Uterus (tissue), 4 donors: Measurements from ENCODE around the gene AK5. TPM values are rescaled to one million over a fixed set of nuclear protein-coding genes. Genes with fewer than 3 reads are reported as not detected.
"Not testable (repeated sequence)": the region's sequence is repeated elsewhere in the genome, so short reads cannot be mapped to it uniquely, and the experiment has no call there.

Source experiments
- DNase-seq, 2 donors: peaks; one replicate each; pipeline ENCODE4 v3.0.0-alpha.2; 2019 to 2020
- H3K27ac ChIP-seq, 2 donors: fragments of 200-600 bp; sonication (generic); 1 replicate in 1 of 2; 2 replicates in 1 of 2; pipeline ENCODE4 v1.5.1; 2016 to 2018
- H3K27me3 ChIP-seq, 2 donors: fragments of 200-600 bp; sonication (generic); one replicate each; pipeline ENCODE4 v1.5.1; 2018 to 2019; ENCODE audit warnings: control low read depth in 1 of 2
- H3K36me3 ChIP-seq, 2 donors: fragments of 200-600 bp; sonication (generic); one replicate each; pipeline ENCODE4 v1.5.1; 2019; ENCODE audit warnings: control low read depth in 1 of 2
- H3K4me1 ChIP-seq, 2 donors: fragments of 200-600 bp; sonication (generic); one replicate each; pipeline ENCODE4 v1.5.1; 2018 to 2019; ENCODE audit warnings: control low read depth in 1 of 2
- H3K4me3 ChIP-seq, 2 donors: fragments of 200-600 bp; sonication (generic); 1 replicate in 1 of 2; 2 replicates in 1 of 2; pipeline ENCODE4 v1.5.1; 2018 to 2019; ENCODE audit warnings: mild to moderate bottlenecking in 1 of 2
- H3K9me3 ChIP-seq, 2 donors: fragments of 200-600 bp; sonication (generic); one replicate each; pipeline ENCODE4 v1.5.1; 2019; ENCODE audit warnings: control low read depth in 1 of 2
- POLR2A ChIP-seq, 2 donors: fragments of 450-650 bp; IDR thresholded peaks; one replicate each; pipeline ENCODE4 v1.6.1; 2016; ENCODE audit warnings: antibody characterized with exemption in 2 of 2, mild to moderate bottlenecking in 1 of 2, moderate library complexity in 1 of 2
- intact Hi-C: fragments of 100-400 bp; cut with DNase I; formaldehyde crosslinking; loops from one replicate; pipeline ENCODE4 v1.15.1; 2023; ENCODE audit warnings: low total_unique reads
- total RNA-seq, 4 donors: library from RNA; depleted of rRNA in 3 of 4; stranded (reverse); fragments of >200 nt in 3 of 4; gene quantifications; one replicate each; pipeline versions ENCODE4 v1.1.0 to v1.2.4, GENCODE V29; 2014 to 2023
- TF ChIP-seq, protein P1 (sequence below), 4 experiments: fragments of 200-600 bp in 2 of 4; fragments of 450-650 bp in 2 of 4; sonication (generic) in 2 of 4; IDR thresholded peaks; one replicate each; pipeline ENCODE4 v1.5.1; 2016 to 2019; ENCODE audit warnings: antibody characterized with exemption in 4 of 4, mild to moderate bottlenecking in 2 of 4, moderate library complexity in 1 of 4
- donor health status: DM: yes; HTN: yes; CAD: no.

AK5 gene
- total RNA-seq, 4 donors from 2014 or later, result 0.88 to 4.6 TPM; not detected in 2

DNA sequence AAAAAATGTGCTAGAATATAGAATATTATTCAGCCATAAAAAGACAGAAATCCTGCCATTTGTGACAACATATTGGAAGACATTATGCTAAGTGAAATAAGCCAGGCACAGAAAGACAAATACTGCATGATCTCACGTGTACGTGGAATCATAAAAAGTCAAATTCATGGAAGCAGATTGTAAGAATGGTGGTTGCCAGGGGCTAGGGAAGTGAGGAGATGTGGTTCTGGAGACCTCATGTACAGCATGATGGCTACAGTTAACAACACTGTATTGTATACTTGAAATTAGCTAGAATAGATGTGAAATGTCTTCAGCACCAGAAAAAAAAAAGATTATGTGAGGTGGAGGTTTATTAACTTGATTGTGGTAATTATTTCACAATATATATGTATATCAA, 234.3 kb downstream of the AK5 start:
- DNase-seq, result no peak
- Histone ChIP-seq H3K27me3 (no peaks in the 10 kb centered on the region), H3K9me3 (no peaks in the 10 kb centered on the region), H3K27ac (no peak overlapping the region), H3K4me1 (no peaks in the 10 kb centered on the region), H3K4me3 (no peak overlapping the region), H3K36me3 (no peaks in the 10 kb centered on the region)
- TF ChIP-seq, protein P1, sequence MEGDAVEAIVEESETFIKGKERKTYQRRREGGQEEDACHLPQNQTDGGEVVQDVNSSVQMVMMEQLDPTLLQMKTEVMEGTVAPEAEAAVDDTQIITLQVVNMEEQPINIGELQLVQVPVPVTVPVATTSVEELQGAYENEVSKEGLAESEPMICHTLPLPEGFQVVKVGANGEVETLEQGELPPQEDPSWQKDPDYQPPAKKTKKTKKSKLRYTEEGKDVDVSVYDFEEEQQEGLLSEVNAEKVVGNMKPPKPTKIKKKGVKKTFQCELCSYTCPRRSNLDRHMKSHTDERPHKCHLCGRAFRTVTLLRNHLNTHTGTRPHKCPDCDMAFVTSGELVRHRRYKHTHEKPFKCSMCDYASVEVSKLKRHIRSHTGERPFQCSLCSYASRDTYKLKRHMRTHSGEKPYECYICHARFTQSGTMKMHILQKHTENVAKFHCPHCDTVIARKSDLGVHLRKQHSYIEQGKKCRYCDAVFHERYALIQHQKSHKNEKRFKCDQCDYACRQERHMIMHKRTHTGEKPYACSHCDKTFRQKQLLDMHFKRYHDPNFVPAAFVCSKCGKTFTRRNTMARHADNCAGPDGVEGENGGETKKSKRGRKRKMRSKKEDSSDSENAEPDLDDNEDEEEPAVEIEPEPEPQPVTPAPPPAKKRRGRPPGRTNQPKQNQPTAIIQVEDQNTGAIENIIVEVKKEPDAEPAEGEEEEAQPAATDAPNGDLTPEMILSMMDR (IDR thresholded peaks at IDR 0.05), result no peak
- no peak for TF ChIP-seq POLR2A (IDR thresholded peaks at IDR 0.05)
- intact Hi-C loops, result no loop called here

- no peaks in the 10 kb centered on the region for H3K4me1 ChIP-seq
- TF ChIP-seq, protein P1 (IDR thresholded peaks at IDR 0.05), result no peak
- no peak for TF ChIP-seq POLR2A (IDR thresholded peaks at IDR 0.05)
- H3K27ac ChIP-seq, result no peak overlapping the region
- no peak overlapping the region for H3K4me3 ChIP-seq
- intact Hi-C loops, result no loop called here
- no peak for DNase-seq
- no peaks in the 10 kb centered on the region for H3K36me3 ChIP-seq
- no peaks in the 10 kb centered on the region for H3K9me3 ChIP-seq
- no peaks in the 10 kb centered on the region for H3K27me3 ChIP-seq
Measured at GRCh38 chr1:77524038-77524437, 242.2 kb downstream of the AK5 start.

GRCh38 chr1:77531149-77531548, 249.3 kb downstream of the AK5 start:
- H3K36me3 ChIP-seq, intact Hi-C loops, H3K4me1 ChIP-seq, H3K4me3 ChIP-seq, H3K27ac ChIP-seq, H3K27me3 ChIP-seq, H3K9me3 ChIP-seq, DNase-seq: not testable (repeated sequence)

DNA sequence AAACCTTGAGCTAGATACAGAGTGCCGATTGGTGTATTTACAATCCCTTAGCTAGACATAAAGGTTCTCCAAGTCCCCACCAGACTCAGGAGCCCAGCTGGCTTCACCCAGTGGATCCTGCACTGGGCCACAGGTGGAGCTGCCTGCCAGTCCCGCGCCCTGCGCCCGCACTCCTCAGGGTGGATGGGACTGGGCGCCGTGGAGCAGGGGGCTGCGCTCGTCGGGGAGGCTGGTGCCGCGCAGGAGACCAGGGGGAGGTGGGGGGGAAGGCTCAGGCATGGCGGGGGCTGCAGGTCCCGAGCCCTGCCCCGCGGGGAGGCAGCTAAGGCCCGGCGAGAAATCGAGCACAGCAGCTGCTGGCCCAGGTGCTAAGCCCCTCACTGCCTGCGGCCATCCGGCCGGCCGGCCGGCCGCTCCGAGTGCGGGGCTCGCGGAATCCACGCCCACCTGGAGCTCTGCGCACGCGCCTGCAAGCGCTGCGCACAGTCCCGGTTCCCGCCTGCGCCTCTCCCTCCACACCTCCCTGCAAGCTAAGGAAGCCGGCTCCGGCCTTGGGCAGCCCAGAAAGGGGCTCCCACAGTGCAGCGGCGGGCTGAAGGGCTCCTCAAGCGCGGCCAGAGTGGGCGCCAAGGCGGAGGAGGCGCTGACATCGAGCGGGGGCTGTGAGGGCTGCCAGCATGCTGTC, 249.9 kb downstream of the AK5 start:
- H3K4me3 ChIP-seq, H3K4me1 ChIP-seq, H3K27me3 ChIP-seq, intact Hi-C loops, H3K36me3 ChIP-seq, H3K27ac ChIP-seq, H3K9me3 ChIP-seq, DNase-seq: not testable (repeated sequence)

GRCh38 chr1:77532641-77533040, 250.8 kb downstream of the AK5 start:
- H3K4me3 ChIP-seq, result no peak overlapping the region
- DNase-seq, result no peak
- TF ChIP-seq, protein P1 (IDR thresholded peaks at IDR 0.05), result no peak
- TF ChIP-seq POLR2A (IDR thresholded peaks at IDR 0.05), result no peak
- no peaks in the 10 kb centered on the region for H3K27me3 ChIP-seq
- no peaks in the 10 kb centered on the region for H3K36me3 ChIP-seq
- H3K27ac ChIP-seq, result no peak overlapping the region
- no peaks in the 10 kb centered on the region for H3K9me3 ChIP-seq
- intact Hi-C loops, result no loop called here
- no peaks in the 10 kb centered on the region for H3K4me1 ChIP-seq

DNA sequence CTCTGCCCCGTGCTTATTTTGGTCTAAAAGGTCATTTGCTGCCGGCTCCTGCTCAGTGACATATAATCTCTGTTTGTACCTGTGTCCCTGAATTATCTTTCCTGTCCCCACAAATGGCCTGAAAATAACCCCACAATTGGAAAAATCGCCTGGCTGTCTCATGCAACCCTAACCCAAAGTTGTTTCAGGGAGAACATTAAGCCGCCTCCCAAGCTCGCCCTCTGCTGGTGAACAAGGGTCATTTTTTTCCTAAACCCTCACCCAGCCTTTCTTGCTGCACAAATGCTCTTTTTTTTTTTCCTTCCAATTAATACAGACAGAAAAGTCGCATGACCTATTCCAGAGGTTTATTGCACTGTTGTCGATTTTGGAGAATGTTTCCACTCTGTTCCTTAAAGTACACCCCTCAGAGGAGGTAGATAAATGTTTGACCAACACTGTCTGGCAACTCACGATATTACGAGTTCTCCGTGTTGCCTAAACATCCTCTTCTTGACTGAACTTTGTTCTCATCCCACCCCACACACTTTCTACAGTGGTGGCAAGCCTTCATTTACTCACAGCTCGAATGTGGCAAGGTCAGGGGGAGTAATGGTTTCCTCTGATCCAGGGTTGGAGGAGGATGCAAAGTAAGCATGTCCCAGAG, 252.0 kb downstream of the AK5 start:
- no peaks in the 10 kb centered on the region for H3K36me3 ChIP-seq
- H3K27me3 ChIP-seq, result no peaks in the 10 kb centered on the region
- TF ChIP-seq, protein P1 (IDR thresholded peaks at IDR 0.05), result peak; percentile 55 to 77 (median 68)
- no peak for TF ChIP-seq POLR2A (IDR thresholded peaks at IDR 0.05)
- H3K27ac ChIP-seq, result no peak overlapping the region
- H3K4me3 ChIP-seq, result no peak overlapping the region
- intact Hi-C loops, result no loop called here
- H3K9me3 ChIP-seq, result no peaks in the 10 kb centered on the region
- DNase-seq, result peak; percentile 29 to 47
- no peaks in the 10 kb centered on the region for H3K4me1 ChIP-seq
